HG03139 (cell line): ENCODE measurements around the gene CWC27.
A peak's percentile ranks its signal among the peaks of the same experiment; 100 is the strongest.

Experiments
- ATAC-seq: cut with Tn5 transposase; IDR thresholded peaks from one replicate; pipeline ENCODE4 v1.9.1; 2021; ENCODE audit not compliant: unreplicated experiment

CWC27 gene

GRCh38 chr5:65034029-65034812, 265.5 kb downstream of the CWC27 start:
- no peak for ATAC-seq

GRCh38 chr5:65034813-65035209, 266.1 kb downstream of the CWC27 start:
- no peak for ATAC-seq

GRCh38 chr5:65035211-65036206, 266.8 kb downstream of the CWC27 start:
- peak; percentile 76 for ATAC-seq

GRCh38 chr5:65037831-65038815, 269.4 kb downstream of the CWC27 start:
- ATAC-seq: no peak

- ATAC-seq: no peak
Measured at GRCh38 chr5:65041296-65042158, 272.8 kb downstream of the CWC27 start.

- ATAC-seq: no peak
Measured at GRCh38 chr5:65043843-65044359, 275.2 kb downstream of the CWC27 start.

- no peak for ATAC-seq
Measured at GRCh38 chr5:65047225-65047624, 278.5 kb downstream of the CWC27 start.

- ATAC-seq: no peak
Measured at GRCh38 chr5:65047948-65048690, 279.4 kb downstream of the CWC27 start.

GRCh38 chr5:65050140-65050539, 281.4 kb downstream of the CWC27 start:
- ATAC-seq: peak; percentile 27

GRCh38 chr5:65050826-65051498, 282.2 kb downstream of the CWC27 start:
- ATAC-seq: no peak

- no peak for ATAC-seq
Measured at GRCh38 chr5:65055938-65056337, 287.2 kb downstream of the CWC27 start.

GRCh38 chr5:65059681-65060598, 291.2 kb downstream of the CWC27 start:
- no peak for ATAC-seq

- peak; percentile 71 for ATAC-seq
Measured at GRCh38 chr5:65061250-65061973, 292.7 kb downstream of the CWC27 start.

- peak; percentile 28 for ATAC-seq
Measured at GRCh38 chr5:65061974-65062353, 293.2 kb downstream of the CWC27 start.

- ATAC-seq: no peak
Measured at GRCh38 chr5:65062469-65063083, 293.8 kb downstream of the CWC27 start.

GRCh38 chr5:65065001-65065511, 296.3 kb downstream of the CWC27 start:
- no peak for ATAC-seq
